IPS-18c (cell line): ENCODE data around the gene WNT4.
"Not testable (repeated sequence)": the region's sequence is repeated elsewhere in the genome, so short reads cannot be mapped to it uniquely, and the experiment has no call there.

ENCODE experiments used
- H3K4me3 ChIP-seq: 2 replicates; pipeline ENCODE4 v1.7.0; 2013; ENCODE audit warnings: low read depth, mild to moderate bottlenecking, low read length, moderate library complexity; ENCODE audit not compliant: insufficient read depth
- H3K9me3 ChIP-seq: one replicate; pipeline ENCODE4 v1.6.1; 2013; ENCODE audit warnings: mild to moderate bottlenecking, low read length, moderate library complexity; ENCODE audit not compliant: control insufficient read depth, insufficient read depth

WNT4 gene

GRCh38 chr1:22104094-22104493 lies 38.8 kb downstream of the WNT4 start:
- no peak overlapping the region for H3K4me3 ChIP-seq
- H3K9me3 ChIP-seq: no peaks in the 10 kb centered on the region

DNA sequence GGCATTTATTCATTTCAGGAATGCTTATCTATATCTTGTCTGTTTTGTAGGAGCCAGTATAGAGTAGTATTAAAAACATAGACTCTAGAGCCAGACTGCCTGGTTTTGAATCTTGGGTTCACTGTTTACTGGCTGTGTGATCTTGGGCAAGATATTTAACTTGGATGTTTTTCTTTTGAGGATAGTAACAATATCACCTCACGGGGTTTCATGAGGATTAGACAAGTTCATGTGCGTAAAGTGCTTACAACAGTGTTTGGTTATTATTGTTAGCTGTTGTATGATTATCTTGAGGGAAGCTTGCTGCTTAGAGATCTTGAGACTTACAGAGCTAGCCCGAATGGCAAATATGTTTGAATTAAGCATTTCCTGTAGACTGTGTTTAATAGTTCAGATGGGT lies 40.2 kb downstream of the WNT4 start:
- Histone ChIP-seq H3K9me3 (no peaks in the 10 kb centered on the region), H3K4me3 (no peak overlapping the region)

DNA sequence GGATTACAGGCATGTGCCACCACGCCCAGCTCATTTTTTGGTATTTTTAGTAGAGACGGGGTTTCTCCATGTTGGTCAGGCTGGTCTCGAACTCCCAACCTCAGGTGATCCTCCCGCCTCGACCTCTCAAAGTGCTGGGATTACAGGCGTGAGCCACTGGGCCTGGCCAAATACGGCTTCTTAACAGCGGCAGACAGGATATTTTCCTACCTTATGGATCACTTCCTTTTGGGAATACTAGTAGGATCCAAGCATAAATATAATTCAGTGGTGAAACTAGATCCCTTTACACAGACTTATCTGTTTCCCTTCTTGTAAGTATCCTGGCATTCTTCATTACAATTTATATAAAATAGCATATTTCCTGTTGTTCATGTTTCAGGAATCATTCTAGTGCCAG lies 40.9 kb downstream of the WNT4 start:
- no peak overlapping the region for H3K4me3 ChIP-seq
- no peaks in the 10 kb centered on the region for H3K9me3 ChIP-seq

- Histone ChIP-seq H3K4me3 (no peak overlapping the region), H3K9me3 (no peaks in the 10 kb centered on the region)
Observed at GRCh38 chr1:22101199-22101598, 41.7 kb downstream of the WNT4 start.

- Histone ChIP-seq H3K9me3 (no peaks in the 10 kb centered on the region), H3K4me3 (no peak overlapping the region)
Observed at GRCh38 chr1:22100168-22100567, 42.7 kb downstream of the WNT4 start.

DNA sequence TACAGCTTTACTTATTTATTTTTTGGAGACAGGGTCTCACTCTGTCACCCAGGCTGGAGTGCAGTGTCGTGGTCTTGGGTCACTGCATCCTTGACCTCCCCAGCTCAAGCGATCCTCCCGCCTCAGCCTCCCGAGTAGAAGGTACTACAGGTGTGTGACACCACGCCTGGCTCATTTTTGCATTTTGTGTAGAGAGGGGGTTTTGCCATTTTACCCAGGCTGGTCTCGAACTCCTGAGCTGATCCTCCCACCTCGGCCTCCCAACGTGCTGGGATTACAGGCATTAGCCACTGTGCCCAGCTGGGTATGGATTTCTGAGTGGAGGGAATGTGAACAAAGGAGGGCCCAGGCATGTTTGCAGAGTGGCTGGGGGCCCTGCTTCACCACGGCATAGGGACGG lies 44.1 kb downstream of the WNT4 start:
- Histone ChIP-seq H3K9me3 (no peaks in the 10 kb centered on the region), H3K4me3 (no peak overlapping the region)

- Histone ChIP-seq H3K4me3 (no peak overlapping the region), H3K9me3 (no peaks in the 10 kb centered on the region)
Observed at GRCh38 chr1:22096463-22096862, 46.4 kb downstream of the WNT4 start.

GRCh38 chr1:22096036-22096435 lies 46.9 kb downstream of the WNT4 start:
- Histone ChIP-seq H3K4me3 (no peak overlapping the region), H3K9me3 (no peaks in the 10 kb centered on the region)

DNA sequence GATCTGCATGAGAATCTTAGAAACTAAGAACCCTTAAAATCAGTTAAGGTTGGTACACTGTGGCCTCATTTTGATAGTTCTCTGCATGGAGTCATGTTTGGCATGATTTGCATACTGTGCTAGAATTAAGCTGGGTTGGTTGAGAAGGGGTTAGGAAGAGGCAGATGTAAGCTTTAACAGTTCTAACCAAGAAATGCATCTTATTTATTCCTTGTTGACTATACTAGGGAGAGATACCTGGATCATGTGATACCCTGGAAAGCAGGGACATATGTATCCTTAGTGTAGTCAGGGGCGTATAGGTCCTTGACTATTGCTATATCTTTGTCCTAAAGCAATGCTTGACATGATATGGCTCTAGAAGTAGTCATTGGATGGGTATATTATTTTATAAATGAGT lies 49.4 kb downstream of the WNT4 start:
- H3K9me3 ChIP-seq: no peaks in the 10 kb centered on the region

GRCh38 chr1:22092026-22092768 lies 50.7 kb downstream of the WNT4 start:
- not testable (repeated sequence) for H3K4me3 ChIP-seq, H3K9me3 ChIP-seq

More for the DNA sequence above, 49.4 kb downstream of the WNT4 start:
- no peak overlapping the region for H3K4me3 ChIP-seq

DNA sequence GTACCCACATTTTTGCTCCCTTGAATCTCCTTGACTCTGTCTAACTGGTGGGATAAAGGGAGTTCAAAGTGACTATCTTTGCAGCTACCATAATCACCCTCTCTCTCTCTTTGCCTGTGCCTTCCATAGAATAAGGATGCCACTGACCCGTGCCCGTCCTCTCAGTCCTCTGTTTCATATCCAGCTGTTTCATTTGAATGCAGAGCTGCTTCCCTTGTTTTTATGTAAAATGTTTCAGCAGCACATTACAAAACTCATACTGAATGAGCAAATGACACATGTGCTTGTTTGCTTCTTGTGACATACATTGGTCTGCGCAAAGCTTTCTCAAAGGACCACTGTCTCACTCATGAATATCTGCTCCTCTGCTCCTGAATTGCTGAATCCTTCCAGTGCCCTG lies 52.0 kb downstream of the WNT4 start:
- H3K4me3 ChIP-seq: no peak overlapping the region
- H3K9me3 ChIP-seq: no peaks in the 10 kb centered on the region

DNA sequence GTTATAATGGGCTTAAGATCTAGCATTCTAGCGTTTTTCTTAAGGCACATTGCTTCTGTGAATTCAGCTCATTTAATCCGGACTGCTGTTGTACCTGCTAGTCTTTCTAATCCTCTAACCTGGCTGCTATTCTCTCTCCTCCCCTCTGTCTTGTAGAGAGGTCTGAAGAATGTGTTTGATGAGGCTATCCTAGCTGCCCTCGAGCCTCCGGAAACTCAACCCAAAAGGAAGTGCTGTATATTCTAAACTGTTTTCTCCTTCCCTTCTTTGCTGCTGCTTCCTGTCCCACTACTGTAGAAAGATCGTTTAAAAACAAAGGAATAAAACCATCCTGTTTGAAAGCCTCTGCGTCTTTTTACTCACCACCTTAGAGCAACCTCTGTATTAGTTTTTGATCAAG lies 53.1 kb downstream of the WNT4 start:
- no peak overlapping the region for H3K4me3 ChIP-seq
- H3K9me3 ChIP-seq: no peaks in the 10 kb centered on the region

GRCh38 chr1:22089134-22089571 lies 53.7 kb downstream of the WNT4 start:
- Histone ChIP-seq H3K4me3 (no peak overlapping the region), H3K9me3 (no peaks in the 10 kb centered on the region)

- Histone ChIP-seq H3K4me3 (no peak overlapping the region), H3K9me3 (no peaks in the 10 kb centered on the region)
Observed at GRCh38 chr1:22088331-22088730, 54.6 kb downstream of the WNT4 start.

DNA sequence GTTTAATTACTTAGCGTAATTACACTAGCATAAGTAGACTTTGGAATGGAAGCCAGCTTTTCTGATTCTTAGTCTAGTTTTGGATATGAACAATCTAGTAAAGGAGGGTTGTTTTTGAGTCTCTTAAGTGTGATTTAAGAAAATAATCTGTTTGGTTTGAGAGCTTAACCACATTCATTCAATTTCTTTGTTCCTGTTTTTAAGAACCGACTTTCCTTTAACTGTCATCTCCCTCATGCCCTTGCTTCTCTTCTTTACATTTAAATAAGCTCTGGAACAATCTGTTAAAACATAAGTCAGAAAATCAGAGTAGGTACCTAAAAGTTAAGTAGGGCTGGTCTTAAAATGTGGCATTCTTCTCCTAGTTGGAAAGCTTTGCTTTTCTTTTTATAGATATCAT lies 62.7 kb downstream of the WNT4 start:
- no peaks in the 10 kb centered on the region for H3K9me3 ChIP-seq

GRCh38 chr1:22078133-22078532 lies 64.8 kb downstream of the WNT4 start:
- no peaks in the 10 kb centered on the region for H3K9me3 ChIP-seq
- no peak overlapping the region for H3K4me3 ChIP-seq

More for the DNA sequence above, 62.7 kb downstream of the WNT4 start:
- H3K4me3 ChIP-seq: no peak overlapping the region

DNA sequence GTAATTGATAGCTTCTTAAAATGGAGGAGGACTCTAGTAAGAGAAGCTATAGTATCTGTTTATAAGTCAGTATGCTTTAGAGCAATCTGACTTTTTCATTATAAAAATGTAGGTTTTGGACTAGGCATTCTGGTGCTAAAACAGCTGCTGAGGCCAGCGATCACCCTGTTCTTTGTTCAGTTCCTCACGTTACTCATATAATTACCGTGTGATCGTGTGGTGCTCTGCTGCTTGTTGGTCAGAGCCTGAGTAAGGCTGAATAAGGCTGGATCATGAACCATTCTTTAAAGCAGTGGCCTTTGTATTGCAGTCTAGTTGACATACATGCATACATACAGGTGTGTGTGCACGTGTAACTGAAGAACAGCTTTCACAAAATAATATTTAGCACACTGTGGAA lies 65.2 kb downstream of the WNT4 start:
- Histone ChIP-seq H3K4me3 (no peak overlapping the region), H3K9me3 (no peaks in the 10 kb centered on the region)

DNA sequence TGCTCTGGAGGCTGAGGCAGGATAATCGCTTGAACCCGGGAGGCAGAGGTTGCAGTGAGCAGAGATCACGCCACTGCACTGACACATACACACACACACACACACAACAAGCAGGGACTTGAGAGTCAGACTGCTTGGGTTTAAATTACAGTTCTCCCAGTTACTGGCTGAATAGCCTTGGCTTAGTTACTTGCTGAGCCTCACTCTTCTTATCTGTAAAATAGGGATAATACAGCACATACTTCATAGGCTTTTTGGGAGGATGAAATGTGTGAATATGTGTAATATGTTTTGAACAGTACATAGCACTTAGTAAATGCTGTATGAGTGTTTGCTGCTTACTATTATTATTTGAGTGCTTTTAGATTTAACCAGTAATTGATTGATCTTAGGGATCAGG lies 66.6 kb downstream of the WNT4 start:
- Histone ChIP-seq H3K9me3 (no peaks in the 10 kb centered on the region), H3K4me3 (no peak overlapping the region)

DNA sequence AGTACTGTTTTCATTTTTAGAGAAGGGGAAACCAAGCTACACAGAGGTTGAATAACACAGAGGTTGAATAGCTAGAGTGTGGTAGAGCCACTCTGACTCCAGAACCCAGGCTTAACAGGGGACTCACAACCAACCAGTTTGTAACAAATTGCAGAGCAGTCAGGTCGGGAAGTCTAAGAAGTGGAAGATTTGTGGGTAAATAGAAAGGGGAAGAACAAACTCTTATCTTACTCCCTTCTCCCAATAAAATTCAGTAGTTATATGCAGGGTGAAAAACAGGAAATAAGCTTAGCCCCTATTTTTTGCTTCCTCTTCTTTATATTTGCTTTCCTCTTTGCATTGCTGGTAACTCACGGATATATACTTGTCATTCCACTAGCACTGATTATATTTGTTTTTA lies 67.2 kb downstream of the WNT4 start:
- H3K4me3 ChIP-seq: no peak overlapping the region
- H3K9me3 ChIP-seq: no peaks in the 10 kb centered on the region
